ENCODE measurements around the gene BSN.

DNA sequence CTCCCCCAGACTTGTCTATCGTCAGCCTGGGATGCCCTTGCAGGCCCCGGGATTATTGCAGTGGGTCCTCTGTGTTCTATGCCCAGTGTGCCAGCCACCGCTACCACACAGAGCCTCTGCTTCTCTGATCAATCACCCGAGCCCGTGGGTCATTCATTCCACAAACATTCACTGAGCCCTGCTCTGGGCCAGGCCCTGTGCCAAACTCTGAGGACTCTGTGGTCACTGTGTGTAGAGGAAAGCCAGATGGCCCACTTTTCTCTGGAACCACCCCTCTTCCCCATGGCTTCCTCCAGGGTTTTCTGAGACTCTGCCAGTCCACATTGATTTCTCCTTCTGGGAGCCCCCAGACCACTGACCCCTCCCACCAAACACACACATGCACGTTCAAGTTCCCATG, 55.5 kb downstream of the BSN start:
- TF ChIP-seq, protein P1, sequence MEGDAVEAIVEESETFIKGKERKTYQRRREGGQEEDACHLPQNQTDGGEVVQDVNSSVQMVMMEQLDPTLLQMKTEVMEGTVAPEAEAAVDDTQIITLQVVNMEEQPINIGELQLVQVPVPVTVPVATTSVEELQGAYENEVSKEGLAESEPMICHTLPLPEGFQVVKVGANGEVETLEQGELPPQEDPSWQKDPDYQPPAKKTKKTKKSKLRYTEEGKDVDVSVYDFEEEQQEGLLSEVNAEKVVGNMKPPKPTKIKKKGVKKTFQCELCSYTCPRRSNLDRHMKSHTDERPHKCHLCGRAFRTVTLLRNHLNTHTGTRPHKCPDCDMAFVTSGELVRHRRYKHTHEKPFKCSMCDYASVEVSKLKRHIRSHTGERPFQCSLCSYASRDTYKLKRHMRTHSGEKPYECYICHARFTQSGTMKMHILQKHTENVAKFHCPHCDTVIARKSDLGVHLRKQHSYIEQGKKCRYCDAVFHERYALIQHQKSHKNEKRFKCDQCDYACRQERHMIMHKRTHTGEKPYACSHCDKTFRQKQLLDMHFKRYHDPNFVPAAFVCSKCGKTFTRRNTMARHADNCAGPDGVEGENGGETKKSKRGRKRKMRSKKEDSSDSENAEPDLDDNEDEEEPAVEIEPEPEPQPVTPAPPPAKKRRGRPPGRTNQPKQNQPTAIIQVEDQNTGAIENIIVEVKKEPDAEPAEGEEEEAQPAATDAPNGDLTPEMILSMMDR (conservative IDR thresholded peaks at IDR 0.05), result no peak
- TF ChIP-seq EZH2 (IDR thresholded peaks at IDR 0.05; ENCODE audit: low read depth), result no peak
